GM12873 (cell line): ENCODE data around the gene TCP11L2.

Experiments used
- TF ChIP-seq, protein P1 (sequence below): IDR thresholded peaks from 2 replicates; pipeline ENCODE4 v1.5.1; 2012; ENCODE audit warnings: low read depth, mild to moderate bottlenecking, moderate library complexity, low read length, control low read depth; ENCODE audit not compliant: insufficient read depth; ENCODE audit errors: missing control alignments

The TCP11L2 gene

DNA sequence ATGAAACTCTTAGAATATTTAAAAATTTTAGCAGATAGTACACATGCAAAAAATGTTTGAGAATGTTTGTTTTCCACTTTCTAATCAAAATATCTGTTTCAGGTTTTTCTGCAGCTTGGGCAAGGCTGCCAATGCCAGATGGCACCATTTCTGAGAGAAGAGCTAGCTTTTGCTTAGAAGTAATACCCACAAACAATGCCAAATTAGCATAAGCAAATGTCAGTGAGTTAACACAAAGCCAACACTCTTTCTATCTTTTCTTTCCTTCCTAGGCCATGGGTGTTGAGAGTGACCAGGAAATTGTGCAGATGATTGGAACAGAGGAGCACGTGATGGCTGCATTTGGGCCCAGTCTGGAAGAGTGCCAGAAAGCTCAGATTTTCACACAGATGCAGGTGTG is 90.2 kb downstream of the TCP11L2 start:
- TF ChIP-seq, protein P1, sequence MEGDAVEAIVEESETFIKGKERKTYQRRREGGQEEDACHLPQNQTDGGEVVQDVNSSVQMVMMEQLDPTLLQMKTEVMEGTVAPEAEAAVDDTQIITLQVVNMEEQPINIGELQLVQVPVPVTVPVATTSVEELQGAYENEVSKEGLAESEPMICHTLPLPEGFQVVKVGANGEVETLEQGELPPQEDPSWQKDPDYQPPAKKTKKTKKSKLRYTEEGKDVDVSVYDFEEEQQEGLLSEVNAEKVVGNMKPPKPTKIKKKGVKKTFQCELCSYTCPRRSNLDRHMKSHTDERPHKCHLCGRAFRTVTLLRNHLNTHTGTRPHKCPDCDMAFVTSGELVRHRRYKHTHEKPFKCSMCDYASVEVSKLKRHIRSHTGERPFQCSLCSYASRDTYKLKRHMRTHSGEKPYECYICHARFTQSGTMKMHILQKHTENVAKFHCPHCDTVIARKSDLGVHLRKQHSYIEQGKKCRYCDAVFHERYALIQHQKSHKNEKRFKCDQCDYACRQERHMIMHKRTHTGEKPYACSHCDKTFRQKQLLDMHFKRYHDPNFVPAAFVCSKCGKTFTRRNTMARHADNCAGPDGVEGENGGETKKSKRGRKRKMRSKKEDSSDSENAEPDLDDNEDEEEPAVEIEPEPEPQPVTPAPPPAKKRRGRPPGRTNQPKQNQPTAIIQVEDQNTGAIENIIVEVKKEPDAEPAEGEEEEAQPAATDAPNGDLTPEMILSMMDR: no peak
